Kidney glomerular epithelial cell (primary cell): ENCODE data around the gene OGFR.
"Not testable (repeated sequence)": the region's sequence is repeated elsewhere in the genome, so short reads cannot be mapped to it uniquely, and the experiment has no call there.

Source experiments
- DNase-seq: peaks from one replicate; lab custom pipeline; 2025; lab: John Stamatoyannopoulos, UW

Gene OGFR

GRCh38 chr20:62839816-62840215 is 35.2 kb downstream of the OGFR start:
- no peak for DNase-seq

- DNase-seq = no peak
These were observed 35.9 kb downstream of the OGFR start for GRCh38 chr20:62840244-62841197.

- no peak for DNase-seq
These were observed 37.1 kb downstream of the OGFR start for GRCh38 chr20:62841705-62842212.

GRCh38 chr20:62843656-62844055 is 39.0 kb downstream of the OGFR start:
- DNase-seq = no peak

- no peak for DNase-seq
These were observed 39.5 kb downstream of the OGFR start for GRCh38 chr20:62844182-62844581.

GRCh38 chr20:62845416-62846160 is 41.0 kb downstream of the OGFR start:
- DNase-seq = no peak

GRCh38 chr20:62846166-62846890 is 41.7 kb downstream of the OGFR start:
- DNase-seq = no peak

- not testable (repeated sequence) for DNase-seq
These were observed 44.3 kb downstream of the OGFR start for GRCh38 chr20:62848917-62849316.

GRCh38 chr20:62849431-62849830 is 44.8 kb downstream of the OGFR start:
- DNase-seq = no peak

GRCh38 chr20:62850333-62850974 is 45.8 kb downstream of the OGFR start:
- DNase-seq = no peak

- DNase-seq = no peak
These were observed 47.6 kb downstream of the OGFR start for GRCh38 chr20:62852196-62852595.

GRCh38 chr20:62852841-62853240 is 48.2 kb downstream of the OGFR start:
- no peak for DNase-seq

- DNase-seq = not testable (repeated sequence)
These were observed 48.7 kb downstream of the OGFR start for GRCh38 chr20:62853304-62853703.

GRCh38 chr20:62854121-62854520 is 49.5 kb downstream of the OGFR start:
- DNase-seq = no peak

- DNase-seq = no peak
These were observed 50.5 kb downstream of the OGFR start for GRCh38 chr20:62855120-62855519.

- no peak for DNase-seq
These were observed 52.4 kb downstream of the OGFR start for GRCh38 chr20:62856931-62857619.

GRCh38 chr20:62858058-62858830 is 53.6 kb downstream of the OGFR start:
- no peak for DNase-seq

- no peak for DNase-seq
These were observed 55.1 kb downstream of the OGFR start for GRCh38 chr20:62859721-62860120.

- no peak for DNase-seq
These were observed 55.8 kb downstream of the OGFR start for GRCh38 chr20:62860391-62860923.
